Right lung (tissue), 5 donors: ENCODE measurements around the gene TMCC3. TPM values are rescaled to one million over a fixed set of nuclear protein-coding genes. Genes with fewer than 3 reads are reported as not detected.
"Not testable (repeated sequence)": the region's sequence is repeated elsewhere in the genome, so short reads cannot be mapped to it uniquely, and the experiment has no call there.

Experiments used
- DNase-seq, 2 donors: peaks; one replicate each; pipeline ENCODE4 v3.0.0-alpha.2; 2013
- polyA plus RNA-seq, 5 donors: library from polyadenylated mRNA; unstranded; fragments of 120-200 nt; gene quantifications; one replicate each; pipeline versions ENCODE4 v1.2.1 to v1.2.3, GENCODE V29; 2013; ENCODE audit warnings: inconsistent platforms in 1 of 5, low replicate concordance in 1 of 5; ENCODE audit not compliant: insufficient read length in 5 of 5, insufficient read depth in 1 of 5

TMCC3 gene
- polyA plus RNA-seq, 5 donors: 4.7 to 8.3 (median 6.0) TPM

GRCh38 chr12:94571556-94571955 is 78.8 kb downstream of the TMCC3 start:
- peak in 1 of 2 donors; percentile 21 for DNase-seq

GRCh38 chr12:94570161-94570560 is 80.2 kb downstream of the TMCC3 start:
- DNase-seq: no peak

GRCh38 chr12:94567761-94568160 is 82.6 kb downstream of the TMCC3 start:
- no peak for DNase-seq

- no peak for DNase-seq
Observed at GRCh38 chr12:94566345-94566744, 84.0 kb downstream of the TMCC3 start.

GRCh38 chr12:94565683-94566082 is 84.7 kb downstream of the TMCC3 start:
- no peak for DNase-seq

- no peak for DNase-seq
Observed at GRCh38 chr12:94563286-94563685, 87.1 kb downstream of the TMCC3 start.

- peak in 1 of 2 donors; percentile 12 for DNase-seq
Observed at GRCh38 chr12:94561943-94562411, 88.4 kb downstream of the TMCC3 start.

- no peak for DNase-seq
Observed at GRCh38 chr12:94560431-94561221, 89.7 kb downstream of the TMCC3 start.

- no peak for DNase-seq
Observed at GRCh38 chr12:94558612-94559011, 91.7 kb downstream of the TMCC3 start.

- no peak for DNase-seq
Observed at GRCh38 chr12:94557746-94558295, 92.5 kb downstream of the TMCC3 start.

GRCh38 chr12:94555687-94556086 is 94.7 kb downstream of the TMCC3 start:
- DNase-seq: no peak

GRCh38 chr12:94553875-94554274 is 96.5 kb downstream of the TMCC3 start:
- DNase-seq: no peak

GRCh38 chr12:94553130-94553519 is 97.2 kb downstream of the TMCC3 start:
- no peak for DNase-seq

- no peak for DNase-seq
Observed at GRCh38 chr12:94551810-94552209, 98.5 kb downstream of the TMCC3 start.

- no peak for DNase-seq
Observed at GRCh38 chr12:94550964-94551363, 99.4 kb downstream of the TMCC3 start.

GRCh38 chr12:94548833-94549232 is 101.5 kb downstream of the TMCC3 start:
- DNase-seq: not testable (repeated sequence)

- peak; percentile 24 to 35 for DNase-seq
Observed at GRCh38 chr12:94545935-94546771, 104.2 kb downstream of the TMCC3 start.

GRCh38 chr12:94544355-94544754 is 106.0 kb downstream of the TMCC3 start:
- no peak for DNase-seq

- DNase-seq: no peak
Observed at GRCh38 chr12:94538318-94538717, 112.0 kb downstream of the TMCC3 start.

- no peak for DNase-seq
Observed at GRCh38 chr12:94536040-94536965, 114.1 kb downstream of the TMCC3 start.

GRCh38 chr12:94535510-94535921 is 114.8 kb downstream of the TMCC3 start:
- no peak for DNase-seq
